ENCODE data around the gene SERPINE1.

DNA sequence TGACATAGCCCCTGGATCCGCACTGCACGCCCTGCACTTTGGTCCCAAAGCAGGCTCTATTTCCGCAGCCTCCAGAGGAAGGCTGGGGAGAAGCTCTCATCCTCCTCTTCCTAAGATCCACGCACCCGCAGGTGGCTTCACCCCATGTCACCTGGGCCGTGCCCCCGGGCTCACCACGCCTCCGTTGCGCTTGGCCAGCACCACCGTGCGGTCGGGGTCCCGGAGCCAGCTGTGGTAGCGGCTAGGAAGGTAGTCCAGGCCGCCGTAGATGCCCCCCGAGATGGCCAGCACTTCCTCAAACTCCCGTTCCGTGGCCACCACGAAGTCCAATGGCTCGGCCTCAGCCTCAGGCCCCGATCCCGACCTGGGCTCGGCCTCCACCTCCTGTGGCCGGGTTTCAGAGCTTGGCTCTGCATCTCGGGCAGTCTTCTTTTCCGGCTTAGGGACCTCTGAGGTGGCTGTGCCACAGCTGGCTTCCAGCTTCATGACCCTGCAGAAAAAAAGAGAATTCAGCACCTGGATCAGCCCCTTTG is 47.5 kb downstream of the SERPINE1 start:
- TF ChIP-seq POLR2A (IDR thresholded peaks at IDR 0.05), result no peak
- TF ChIP-seq, protein P1, sequence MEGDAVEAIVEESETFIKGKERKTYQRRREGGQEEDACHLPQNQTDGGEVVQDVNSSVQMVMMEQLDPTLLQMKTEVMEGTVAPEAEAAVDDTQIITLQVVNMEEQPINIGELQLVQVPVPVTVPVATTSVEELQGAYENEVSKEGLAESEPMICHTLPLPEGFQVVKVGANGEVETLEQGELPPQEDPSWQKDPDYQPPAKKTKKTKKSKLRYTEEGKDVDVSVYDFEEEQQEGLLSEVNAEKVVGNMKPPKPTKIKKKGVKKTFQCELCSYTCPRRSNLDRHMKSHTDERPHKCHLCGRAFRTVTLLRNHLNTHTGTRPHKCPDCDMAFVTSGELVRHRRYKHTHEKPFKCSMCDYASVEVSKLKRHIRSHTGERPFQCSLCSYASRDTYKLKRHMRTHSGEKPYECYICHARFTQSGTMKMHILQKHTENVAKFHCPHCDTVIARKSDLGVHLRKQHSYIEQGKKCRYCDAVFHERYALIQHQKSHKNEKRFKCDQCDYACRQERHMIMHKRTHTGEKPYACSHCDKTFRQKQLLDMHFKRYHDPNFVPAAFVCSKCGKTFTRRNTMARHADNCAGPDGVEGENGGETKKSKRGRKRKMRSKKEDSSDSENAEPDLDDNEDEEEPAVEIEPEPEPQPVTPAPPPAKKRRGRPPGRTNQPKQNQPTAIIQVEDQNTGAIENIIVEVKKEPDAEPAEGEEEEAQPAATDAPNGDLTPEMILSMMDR (IDR thresholded peaks at IDR 0.05), result no peak
